ENCODE measurements around the gene DENND5A.
"Not testable (repeated sequence)": the region's sequence is repeated elsewhere in the genome, so short reads cannot be mapped to it uniquely, and the experiment has no call there.

The DENND5A gene

DNA sequence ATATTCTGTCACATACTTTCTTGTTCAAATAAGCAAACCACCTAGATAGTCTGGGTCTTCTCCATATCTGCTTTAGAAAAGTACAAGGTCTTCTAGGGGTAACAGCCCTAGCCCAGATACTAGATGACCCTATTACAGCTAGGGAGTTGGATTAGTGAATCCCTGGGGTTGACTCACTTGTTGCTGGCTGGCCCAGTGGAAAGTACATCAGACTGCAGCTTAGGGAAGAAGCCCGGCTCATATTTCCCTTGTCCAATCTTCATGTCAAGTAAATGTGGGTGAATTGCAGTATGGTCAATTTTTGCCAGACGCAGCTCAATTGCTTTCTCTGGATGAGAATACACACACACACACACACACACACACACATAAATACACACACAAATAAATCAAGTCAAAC, 94.7 kb downstream of the DENND5A start:
- no peak for DNase-seq

DNA sequence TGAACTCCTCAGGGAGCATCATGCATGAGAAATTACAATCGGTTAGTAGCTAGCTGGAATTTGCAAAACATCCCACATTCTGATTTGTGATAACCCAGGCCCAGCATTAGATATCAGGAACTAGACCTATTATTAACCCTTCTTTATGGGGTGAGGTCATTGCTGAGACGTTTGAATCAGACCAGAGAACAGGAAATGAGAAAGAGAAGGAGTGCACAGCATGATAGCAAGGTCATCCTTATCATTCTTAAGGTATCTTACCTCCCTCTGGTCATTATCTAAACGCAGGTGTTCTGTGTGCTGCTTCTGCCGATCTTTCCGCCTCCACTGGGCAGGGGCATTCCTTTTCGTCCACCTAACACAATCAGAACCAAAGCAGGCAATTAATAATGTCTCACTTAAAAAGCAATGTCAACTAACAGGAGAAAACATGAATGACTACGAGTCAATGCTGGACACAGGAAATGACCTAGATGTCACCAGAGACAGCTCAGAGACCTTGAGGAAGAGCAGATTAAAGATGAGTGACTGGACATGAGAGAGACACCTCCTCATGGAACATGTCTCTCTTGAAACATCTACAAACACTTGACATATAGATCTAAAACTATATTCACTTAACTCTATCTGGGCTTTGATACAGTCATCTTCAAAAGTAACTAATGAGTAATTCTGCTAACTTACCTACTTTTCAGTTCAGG, 95.4 kb downstream of the DENND5A start:
- DNase-seq: no peak

DNA sequence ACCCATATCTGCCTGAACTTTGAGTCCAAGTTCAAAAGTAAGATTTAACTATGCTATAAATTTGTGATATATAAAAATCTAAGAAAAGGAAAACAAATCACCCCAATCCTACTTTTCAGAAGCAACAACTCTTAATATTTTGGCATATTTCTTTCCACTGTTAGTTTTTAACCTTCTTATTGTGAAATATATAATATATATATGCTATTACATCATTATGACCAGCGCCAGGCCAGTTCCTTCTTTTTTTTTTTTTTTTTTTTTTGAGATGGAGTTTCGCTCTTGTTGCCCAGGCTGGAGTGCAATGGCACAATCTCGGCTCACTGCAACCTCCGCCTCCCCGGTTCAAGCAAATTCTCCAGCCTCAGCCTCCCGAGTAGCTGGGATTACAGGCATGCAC, 103.2 kb downstream of the DENND5A start:
- DNase-seq: not testable (repeated sequence)

DNA sequence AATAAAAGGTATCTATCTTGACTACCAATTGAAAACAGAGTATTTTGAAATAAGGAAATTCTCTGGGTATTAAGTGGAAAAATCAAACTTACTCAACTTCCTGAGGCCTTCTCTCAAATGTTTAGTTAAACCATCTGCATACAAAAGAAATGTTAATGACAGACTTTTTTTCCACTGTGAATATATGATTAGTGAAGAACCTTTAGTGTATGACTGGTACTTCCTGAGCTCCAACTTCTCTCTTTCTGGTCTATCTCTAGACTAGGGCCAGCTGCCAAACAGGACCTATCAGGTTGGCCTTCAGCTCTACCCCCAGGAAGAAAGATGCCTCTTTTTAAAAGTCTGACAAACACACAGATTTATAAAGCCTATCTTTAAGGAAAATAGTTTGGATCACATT, 105.0 kb downstream of the DENND5A start:
- DNase-seq: no peak

DNA sequence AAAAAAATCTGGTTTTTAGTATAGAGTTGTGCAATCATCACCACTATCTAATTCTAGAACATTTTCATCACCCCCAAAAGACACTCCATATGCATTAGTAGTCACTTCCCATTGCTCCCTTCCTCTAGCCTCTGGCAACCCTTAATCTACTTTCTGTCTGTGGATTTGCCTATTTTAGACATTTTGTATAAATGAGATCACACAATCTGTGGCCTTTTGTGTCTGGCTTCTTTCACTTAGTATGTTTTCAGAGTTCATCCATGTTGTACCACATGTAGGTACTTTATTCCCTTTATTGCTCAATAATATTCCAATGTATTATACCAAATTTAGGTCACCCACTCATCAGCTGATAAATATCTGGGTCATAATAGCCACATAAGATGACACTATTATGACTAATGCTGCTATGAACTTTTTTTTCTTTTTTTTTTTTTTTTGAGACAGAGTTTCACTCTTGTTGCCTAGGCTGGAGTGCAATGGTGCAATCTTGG, 106.2 kb downstream of the DENND5A start:
- DNase-seq: no peak

DNA sequence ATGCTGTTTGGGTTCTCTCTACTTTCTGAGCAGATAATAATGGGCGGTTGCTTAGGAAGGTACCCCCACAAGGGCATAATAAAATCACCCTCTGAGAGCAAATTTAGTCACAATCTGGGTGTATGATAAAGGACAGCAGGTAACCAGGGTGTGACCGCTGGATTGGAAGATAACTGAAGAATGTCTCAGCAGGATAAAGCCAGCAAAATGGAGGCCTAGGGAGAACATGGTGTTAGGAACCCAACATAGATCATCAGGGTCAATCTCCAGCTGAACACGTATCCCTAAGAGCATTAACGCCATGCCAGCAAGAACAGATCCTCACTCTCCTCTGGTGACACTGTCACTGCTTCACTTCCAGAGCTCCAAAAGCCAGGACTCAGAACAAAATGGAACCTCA, 109.2 kb downstream of the DENND5A start:
- DNase-seq: no peak

DNA sequence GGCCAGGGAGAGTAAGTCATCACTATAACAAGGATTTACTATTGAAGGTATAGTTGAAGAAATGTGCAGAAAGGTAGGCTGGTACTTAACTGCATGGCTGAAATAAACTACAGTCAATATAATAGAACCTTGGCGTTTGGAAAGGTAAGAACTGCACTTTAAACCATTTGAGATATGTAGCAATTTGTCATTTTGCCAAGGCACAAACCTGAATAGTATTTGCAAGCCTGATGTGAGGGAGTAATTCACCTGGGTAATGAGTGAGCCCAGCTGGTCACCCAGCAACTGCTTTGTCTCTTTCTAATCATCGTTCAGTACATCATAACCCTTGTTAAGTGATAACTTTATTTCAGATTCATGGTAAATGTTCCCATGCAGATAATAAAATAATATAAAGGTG, 111.5 kb downstream of the DENND5A start:
- no peak for DNase-seq

DNA sequence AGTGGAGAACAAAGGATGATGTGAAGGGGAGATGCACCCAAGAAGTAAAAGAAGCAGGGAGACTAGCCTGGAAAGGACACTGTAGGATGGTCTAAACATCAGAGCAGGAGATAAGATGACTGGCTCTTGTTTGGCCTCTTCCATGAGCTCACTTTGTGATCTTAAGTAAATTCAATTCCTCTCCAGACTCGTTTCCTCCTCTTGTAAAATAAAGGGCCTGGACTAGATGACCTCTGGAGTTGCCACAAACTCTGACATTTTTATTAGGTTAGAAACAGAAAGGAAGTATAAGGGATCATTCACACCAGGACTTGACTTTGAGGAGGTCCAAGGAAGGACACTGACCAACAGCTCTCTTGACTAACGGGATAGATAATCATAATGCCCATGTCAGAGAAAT, 113.5 kb downstream of the DENND5A start:
- no peak for DNase-seq

DNA sequence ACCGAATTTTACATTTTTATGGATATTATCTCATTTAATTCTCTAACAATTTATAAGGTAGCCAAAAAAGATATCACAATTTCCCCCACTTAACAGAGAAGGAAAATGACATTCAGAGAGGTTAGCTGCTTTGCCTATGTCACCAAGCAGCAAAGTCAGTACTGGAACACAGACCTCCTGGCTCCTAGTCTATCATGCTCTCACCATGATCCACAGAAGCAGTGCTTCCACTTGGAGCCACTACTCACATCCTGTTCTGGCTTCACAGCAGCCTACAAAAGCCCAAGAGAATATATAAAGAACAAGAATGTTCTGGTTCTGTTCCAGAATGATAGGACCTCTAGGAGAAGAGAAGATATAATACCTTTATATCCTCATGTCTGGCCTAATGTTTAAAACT, 114.2 kb downstream of the DENND5A start:
- no peak for DNase-seq

DNA sequence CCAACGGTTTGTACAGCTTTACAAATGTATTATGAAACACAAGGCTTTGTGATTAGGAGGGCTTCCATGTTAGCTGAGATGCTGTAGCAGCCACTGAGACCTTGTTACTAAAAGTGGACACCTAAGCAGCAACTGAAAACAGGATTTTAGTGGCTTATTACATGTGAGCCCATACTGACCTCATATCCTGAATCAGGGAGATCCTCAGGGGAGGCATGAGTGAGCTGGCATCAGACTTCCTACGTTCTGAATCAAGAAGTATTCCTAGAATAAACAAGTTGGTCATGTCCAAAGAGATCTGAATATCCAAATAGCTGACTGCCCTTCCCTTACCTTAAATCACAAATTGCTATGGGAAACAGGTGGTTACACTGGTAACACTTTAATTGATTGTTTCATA, 114.6 kb downstream of the DENND5A start:
- no peak for DNase-seq

DNA sequence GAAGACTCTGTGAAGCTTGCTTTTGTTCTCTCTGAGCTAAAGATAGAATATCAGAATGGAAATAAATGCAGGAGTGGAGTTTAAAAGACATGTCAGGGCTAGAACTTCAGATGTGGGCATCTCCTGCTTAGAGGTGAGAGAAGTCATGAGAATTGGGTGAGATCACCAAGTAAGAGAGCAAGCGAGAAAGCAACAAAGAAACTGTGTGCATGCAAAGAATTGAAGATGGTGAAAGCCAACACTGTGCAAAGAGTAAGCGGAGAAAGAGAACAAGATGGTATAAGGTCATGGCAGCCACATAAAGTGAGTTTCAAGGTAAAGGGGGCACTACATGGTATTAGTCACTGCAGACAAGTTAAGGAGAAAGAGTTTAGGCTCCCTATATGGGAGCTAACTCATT, 116.4 kb downstream of the DENND5A start:
- no peak for DNase-seq

DNA sequence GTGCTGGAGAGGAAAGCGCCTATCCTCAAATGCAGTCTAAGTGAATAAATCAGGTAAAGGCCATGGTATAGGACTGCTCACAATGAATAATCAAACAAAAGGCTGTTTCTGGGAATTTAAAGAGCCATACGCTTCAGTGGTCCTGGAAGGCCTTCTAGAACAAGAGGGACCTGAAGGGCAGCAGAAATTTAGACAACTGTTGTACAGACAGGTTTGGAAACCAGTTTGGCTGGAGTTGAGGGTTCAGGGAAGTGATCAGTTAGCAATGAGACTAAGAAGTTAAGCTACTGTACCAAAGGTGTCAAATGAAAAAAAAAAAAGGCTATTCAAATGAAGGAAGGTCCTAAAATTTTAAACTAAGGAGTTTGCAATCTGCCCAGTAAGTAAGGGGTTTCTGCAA, 117.1 kb downstream of the DENND5A start:
- no peak for DNase-seq

DNA sequence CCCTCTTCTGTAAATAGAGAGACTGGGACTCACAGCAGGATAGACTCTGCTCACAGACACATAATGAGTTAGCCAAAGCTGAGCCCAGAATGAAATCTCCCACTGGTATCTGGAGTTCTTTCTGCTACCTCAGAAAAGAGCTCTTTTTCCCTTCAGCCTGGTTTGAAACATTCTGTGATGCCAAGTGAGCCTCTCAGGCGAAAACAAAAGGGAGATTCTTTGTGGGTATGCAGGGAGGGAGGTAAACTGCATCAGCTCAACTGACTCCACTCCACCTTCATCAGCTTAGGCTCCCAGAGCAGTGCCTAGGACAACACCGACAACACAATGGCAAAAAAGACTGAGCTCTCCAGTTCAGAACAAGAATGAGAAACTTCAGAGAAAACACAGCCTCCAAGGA, 118.7 kb downstream of the DENND5A start:
- no peak for DNase-seq

DNA sequence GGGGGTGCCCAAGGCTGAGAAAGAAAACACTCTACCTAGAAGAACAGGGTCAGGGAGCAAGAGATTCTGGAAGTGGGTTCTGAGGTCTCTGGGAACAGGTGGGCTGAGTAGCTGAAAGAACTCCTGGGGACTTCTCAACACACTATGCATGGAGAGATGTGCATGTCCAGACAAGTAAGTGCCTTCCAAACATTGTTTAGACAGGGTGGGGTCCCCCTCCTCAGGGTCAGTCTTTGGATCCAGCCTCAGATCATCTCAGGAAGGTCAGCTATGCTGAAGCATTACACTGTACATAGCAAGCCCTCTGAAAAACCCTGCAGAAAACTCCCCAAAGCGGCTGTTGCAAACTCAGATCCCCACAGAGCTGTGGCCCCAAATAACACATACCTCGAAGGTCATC, 119.9 kb downstream of the DENND5A start:
- DNase-seq: no peak

DNA sequence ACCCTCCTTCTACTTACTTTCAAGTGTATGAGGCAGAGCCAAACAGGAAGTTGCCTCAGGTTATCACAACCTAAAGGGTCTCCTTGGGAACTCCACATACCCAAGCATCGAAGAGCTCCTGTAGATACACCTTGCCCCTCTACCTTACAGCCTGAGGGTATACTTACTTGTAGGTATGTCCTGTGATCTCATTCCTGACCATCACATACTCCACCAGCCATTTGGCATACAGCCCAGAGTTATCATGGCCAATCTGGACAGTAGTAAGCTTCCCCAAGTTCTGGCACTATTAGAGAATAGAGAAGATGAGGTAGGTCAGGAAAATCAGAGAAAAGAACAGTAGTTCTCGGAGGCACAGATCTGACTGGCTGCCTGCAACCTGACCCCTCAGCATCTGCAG, 120.3 kb downstream of the DENND5A start:
- no peak for DNase-seq

DNA sequence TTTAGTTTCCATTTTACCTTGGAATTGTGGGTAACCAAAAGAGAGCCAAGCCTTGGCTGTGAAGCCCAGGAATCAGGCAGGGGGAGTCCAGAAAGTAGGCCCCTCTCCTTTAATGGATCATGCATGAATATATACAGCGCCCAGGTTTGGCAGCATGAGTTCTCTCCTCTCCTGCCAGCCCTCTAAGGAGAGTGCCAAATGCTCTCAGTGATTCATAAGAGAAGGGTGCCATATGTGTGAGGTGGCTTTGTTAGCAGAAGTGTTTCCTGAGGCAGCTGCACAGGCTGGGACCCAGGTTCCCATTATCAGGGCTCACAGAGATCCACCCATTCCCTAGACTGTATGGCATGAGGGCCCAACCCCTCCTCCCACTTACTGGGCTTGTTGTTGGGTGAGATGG, 121.4 kb downstream of the DENND5A start:
- no peak for DNase-seq

DNA sequence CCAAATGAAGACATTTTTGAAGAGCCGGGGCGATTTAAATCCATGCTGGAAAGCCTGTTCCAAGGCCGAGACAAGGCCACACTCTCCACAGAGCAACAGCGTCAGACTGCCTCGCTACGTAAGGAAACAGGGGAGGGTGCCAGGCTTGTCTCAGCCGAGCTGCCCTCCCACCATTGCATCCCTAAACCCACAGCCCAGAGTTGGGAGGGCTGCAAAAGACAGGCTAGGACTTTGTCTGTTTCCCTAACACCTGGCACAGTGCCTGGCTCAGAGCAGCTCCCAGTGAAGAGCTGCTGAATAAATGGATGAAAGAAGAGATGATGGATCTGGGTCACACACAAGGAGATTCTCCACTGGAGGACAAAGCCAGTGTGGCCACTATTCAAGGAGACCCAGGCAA, 122.4 kb downstream of the DENND5A start:
- DNase-seq: no peak

DNA sequence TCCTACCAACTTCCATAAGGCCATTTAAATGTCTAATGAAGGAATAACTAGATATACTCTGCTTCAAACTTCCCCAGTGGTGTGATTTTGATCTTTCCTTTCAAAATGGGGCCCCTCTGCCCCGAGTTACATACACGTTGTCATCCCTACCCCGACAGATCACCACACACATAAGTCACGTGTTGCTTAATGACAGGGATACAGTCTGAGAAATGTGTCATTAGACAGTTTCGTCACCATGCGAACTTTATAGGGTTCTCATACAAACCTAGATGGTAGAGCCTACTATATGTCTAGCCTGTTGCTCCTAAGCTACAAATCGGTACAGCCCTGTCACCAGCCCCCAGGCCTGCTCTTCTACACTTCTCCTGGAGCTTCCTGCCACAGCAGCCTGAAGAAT, 124.0 kb downstream of the DENND5A start:
- DNase-seq: no peak

DNA sequence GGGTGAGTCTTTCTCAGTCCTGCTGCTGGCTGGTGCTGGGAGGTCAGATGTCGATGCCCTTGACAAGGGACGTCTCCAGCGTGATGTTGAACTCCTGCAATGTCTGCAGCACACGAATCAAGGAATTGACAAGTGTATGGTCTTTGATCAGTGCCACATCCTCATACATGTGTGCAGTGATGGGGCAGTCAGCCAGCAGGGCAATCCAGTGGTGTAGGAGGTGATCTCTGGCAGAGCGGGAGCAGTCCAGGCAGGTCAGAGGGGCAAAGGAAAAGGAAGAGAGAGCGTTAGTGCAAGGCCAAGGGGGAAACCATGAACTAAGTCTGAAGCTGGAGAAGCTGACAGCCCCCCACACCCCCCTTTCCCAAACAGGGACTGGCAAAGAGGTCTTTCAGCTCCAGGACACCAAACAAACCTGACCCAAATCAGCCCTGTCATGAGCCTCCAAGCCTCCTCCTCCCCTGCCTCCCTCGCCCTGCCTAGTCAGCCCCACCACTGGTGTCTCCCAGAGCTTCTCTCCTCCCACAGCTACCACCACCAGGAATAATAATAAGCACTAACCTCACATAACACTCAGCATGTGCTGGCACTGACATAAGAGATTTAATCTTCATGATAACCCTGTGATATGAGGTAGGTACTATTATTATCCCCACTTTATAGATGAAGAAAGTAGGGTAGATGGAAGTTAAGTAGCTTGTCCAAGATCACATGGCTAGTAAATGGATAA, 125.4 kb downstream of the DENND5A start:
- no peak for DNase-seq

DNA sequence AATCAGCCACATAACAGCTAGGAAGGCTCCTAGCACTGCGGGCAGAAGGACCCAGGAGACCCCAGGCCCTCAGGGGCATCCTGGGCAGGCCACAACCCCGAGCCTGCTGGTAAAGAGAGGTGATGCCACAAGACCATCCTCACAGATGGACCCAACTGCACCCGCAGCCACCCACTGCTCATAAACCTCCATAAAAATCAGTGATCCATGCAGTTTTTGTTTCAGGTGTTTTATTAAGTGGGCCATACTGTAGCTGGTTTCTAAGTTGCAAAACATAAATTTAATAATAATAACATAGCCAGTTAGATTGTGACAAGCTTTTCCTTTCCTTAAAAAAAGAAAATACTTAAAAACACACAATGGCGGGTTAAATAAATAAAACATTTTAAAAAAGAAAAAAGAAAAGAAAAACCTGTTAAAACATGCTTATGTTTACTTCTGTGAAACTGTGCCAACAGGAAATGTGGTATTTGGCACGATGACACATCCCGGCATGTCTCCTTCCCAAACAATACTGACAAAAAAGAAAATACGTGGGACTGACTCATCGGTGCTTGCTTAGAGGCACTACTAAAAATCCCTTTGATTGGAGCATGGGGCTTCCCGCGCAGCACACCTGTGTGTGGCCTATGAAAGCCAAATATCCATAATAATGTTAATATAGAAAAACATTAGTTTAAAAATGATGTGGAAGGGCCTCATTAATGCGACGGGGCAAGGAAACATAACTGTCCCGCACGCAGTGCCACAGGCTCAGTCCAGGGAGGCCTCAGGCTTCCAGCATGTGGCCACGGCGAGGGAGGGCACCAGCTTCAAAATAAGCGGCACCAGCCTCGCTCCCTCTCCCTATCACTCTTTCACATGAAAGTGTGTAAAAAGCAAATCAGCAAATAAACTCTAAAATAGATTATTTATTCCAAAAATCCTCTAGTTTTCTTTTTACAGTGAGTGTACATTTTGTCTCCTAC, 126.3 kb downstream of the DENND5A start:
- peak; percentile 97 for DNase-seq

DNA sequence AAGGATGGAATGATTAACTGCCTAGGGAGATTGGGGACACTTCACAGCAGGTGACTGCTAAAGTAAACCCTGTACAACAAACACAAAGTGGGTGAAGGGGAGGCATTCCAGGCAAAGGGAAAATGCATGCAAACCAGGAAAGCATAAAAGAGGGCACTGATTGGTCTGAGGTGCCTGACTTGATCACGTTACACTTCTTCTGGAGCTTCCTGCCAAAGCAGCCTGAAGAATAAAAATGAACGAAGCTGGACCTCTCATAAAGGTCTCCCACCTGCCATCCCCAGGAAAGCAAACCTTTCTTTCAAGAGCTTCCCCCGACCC, 127.1 kb downstream of the DENND5A start:
- DNase-seq: peak; percentile 69

DNA sequence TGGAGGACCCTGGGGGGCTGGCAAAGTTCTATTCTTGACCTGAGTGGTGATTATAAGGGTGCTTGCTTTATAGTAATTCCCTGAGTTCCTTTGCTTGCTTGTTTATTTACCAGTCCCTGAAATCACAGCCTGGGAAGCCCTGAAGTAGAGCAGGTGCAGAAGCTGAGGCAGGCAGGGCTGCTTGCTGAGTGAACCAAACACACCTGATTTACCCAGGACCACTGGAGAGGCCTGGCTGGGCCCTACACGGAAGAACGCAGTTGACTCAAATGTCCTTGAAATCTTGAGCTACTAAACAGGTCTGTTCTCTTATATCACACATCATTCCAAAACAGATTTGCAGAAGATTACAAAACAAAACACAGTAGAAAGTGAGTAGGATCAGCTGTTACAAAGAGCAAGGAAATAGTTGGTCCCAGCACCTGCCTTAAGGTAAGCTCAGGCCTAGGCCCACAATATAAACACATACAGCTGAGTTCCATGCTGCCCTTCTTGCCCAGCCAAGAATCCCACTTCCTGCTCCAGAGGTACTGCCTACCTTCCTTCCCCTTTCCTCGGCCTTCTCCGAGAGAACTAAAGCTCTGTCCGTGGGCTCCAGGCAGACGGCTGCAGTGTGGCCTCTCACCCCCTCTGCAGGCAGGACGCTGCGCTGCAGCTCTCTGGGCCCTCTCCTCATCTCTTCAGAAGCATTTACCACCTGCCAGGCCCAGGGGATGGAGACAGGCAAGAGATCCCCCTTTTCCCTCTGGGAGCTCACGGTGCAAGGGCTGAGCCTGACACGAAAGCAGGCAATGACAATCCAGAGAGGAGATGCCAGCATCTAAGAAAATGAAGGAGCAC, 127.6 kb downstream of the DENND5A start:
- DNase-seq: peak; percentile 70

DNA sequence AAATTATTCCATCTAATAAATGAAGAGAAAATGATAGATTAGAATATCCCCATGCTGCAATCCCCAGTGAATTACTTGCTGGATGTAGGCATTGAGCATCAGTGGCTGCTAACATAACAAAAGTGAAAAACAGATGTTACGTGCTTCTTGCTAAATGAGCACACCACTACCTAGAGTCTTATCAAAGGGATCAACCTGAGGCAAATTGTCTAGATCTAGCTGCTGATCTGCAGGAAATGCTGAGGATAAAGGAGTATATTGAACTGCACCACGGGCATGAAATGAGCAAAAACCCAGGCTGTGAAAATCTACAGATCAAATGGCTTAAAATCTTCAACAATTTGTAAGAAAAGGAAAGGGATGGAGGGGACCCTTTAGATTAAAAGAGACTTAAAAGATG, 128.4 kb downstream of the DENND5A start:
- DNase-seq: no peak

All from NCI-H748 treated with DMSO at 0.1 percent for 48 hours (cell line).